ENCODE results near the gene SGCA. TPM values are rescaled to one million over a fixed set of nuclear protein-coding genes. Genes with fewer than 3 reads are reported as not detected.
A peak's percentile ranks its signal among the peaks of the same experiment; 100 is the strongest.

Gene SGCA
- total RNA-seq, 1 experiment from 2014 or later: 0.24 TPM

- Histone ChIP-seq H3K9ac (ENCODE audit: extremely low read depth, insufficient read length, low read length) (no peak overlapping the region), H3K27ac (ENCODE audit: insufficient read length, low read depth, low read length) (no peak overlapping the region), H3K56ac (ENCODE audit: insufficient read length, low read depth, low read length) (no peak overlapping the region), H4K8ac (replicated peaks; ENCODE audit: insufficient read length, low read depth, low read length) (no peak overlapping the region), H3K79me1 (ENCODE audit: insufficient read depth, low read depth, low read length, poor library complexity, severe bottlenecking) (no peaks in the 10 kb centered on the region), H2BK5ac (ENCODE audit: insufficient read length, low read length) (no peak overlapping the region), H2BK12ac (ENCODE audit: insufficient read length, low read depth, low read length) (no peak overlapping the region), H4K20me1 (ENCODE audit: control insufficient read depth, insufficient read depth, insufficient read length) (no peaks in the 10 kb centered on the region), H3K9me3 (ENCODE audit: control insufficient read depth, low read depth, low read length) (peaks cover 7% of the 10 kb centered on the region), H4K5ac (ENCODE audit: insufficient read length, low read depth, low read length) (no peak overlapping the region), H3K23me2 (ENCODE audit: insufficient read length, low read depth, low read length, poor library complexity, severe bottlenecking) (no peaks in the 10 kb centered on the region), H3K18ac (ENCODE audit: insufficient read length, low read depth, low read length) (no peak overlapping the region), H3K79me2 (ENCODE audit: insufficient read depth, low read length) (no peaks in the 10 kb centered on the region), H3K23ac (ENCODE audit: insufficient read length, low read depth, low read length) (no peak overlapping the region), H4K91ac (ENCODE audit: insufficient read length, low read depth, low read length) (no peak overlapping the region), H2AK5ac (ENCODE audit: insufficient read length, low read length) (no peak overlapping the region), H3K14ac (ENCODE audit: insufficient read depth, low read length) (no peak overlapping the region), H2BK15ac (ENCODE audit: low read depth, low read length) (no peak overlapping the region), H3K4ac (ENCODE audit: low read depth, low read length) (no peak overlapping the region), H3T11ph (ENCODE audit: low read length) (no peak overlapping the region), H3K4me1 (ENCODE audit: insufficient read depth, low read length) (no peaks in the 10 kb centered on the region), H2AFZ (ENCODE audit: low read length) (no peak overlapping the region), H2BK120ac (ENCODE audit: low read depth, low read length, poor library complexity, severe bottlenecking) (no peak overlapping the region), H3K4me2 (ENCODE audit: insufficient read depth, insufficient read length, low read length) (no peak overlapping the region), H3K27me3 (ENCODE audit: insufficient read depth, low read length) (no peaks in the 10 kb centered on the region), H2BK20ac (ENCODE audit: low read depth, low read length, poor library complexity, severe bottlenecking) (no peak overlapping the region)
- Mint-ChIP-seq H3K27me3 (ENCODE audit: low read depth) (peaks cover 6% of the 10 kb centered on the region), H3K27ac (no peak overlapping the region; a peak in 1 of 7 replicates), H3K9me3 (peaks cover 14 to 15% of the 10 kb centered on the region in 2 experiments), H3K4me1 (peaks cover 26 to 32% of the 10 kb centered on the region in 2 experiments), H3K36me3 (ENCODE audit: insufficient read depth in 1 of 3, low read depth in 3 of 3) (peaks cover 5 to 15% (median 9%) of the 10 kb centered on the region in 3 experiments; a peak in 6 of 7 replicates), H3K4me3 (no peak overlapping the region)
- peak; percentile 54 for DNase-seq
- WGBS (ENCODE audit: extremely low coverage, insufficient read length, low lambda C conversion rate): no CpG with 5 or more reads among the region's 15 CpGs
- TF ChIP-seq CTCF (conservative IDR thresholded peaks at IDR 0.05): no peak
These were observed 55.0 kb downstream of the SGCA start for GRCh38 chr17:50220811-50221210.

Measured in H9 (cell line).